IPS-18a (cell line): ENCODE measurements around the gene PCDH18.
"Not testable (repeated sequence)": the region's sequence is repeated elsewhere in the genome, so short reads cannot be mapped to it uniquely, and the experiment has no call there.

Experiments
- H3K27ac ChIP-seq: one replicate; pipeline ENCODE4 v1.5.1; 2013; ENCODE audit warnings: low read length
- H3K27me3 ChIP-seq: one replicate; pipeline ENCODE4 v1.6.1; 2013; ENCODE audit warnings: mild to moderate bottlenecking, low read length; ENCODE audit not compliant: control insufficient read depth, insufficient read depth
- H3K36me3 ChIP-seq: one replicate; pipeline ENCODE4 v1.6.1; 2013; ENCODE audit warnings: low read depth, low read length; ENCODE audit not compliant: control insufficient read depth
- H3K4me1 ChIP-seq: one replicate; pipeline ENCODE4 v1.6.1; 2013; ENCODE audit warnings: low read depth, low read length; ENCODE audit not compliant: control insufficient read depth
- H3K4me3 ChIP-seq: one replicate; pipeline ENCODE4 v1.5.1; 2013; ENCODE audit warnings: low read length
- H3K9ac ChIP-seq: one replicate; pipeline ENCODE4 v1.6.1; 2013; ENCODE audit warnings: mild to moderate bottlenecking, low read length, moderate library complexity
- H3K9me3 ChIP-seq: one replicate; pipeline ENCODE4 v1.6.1; 2013; ENCODE audit warnings: low read depth, low read length; ENCODE audit not compliant: control insufficient read depth

Gene PCDH18

DNA sequence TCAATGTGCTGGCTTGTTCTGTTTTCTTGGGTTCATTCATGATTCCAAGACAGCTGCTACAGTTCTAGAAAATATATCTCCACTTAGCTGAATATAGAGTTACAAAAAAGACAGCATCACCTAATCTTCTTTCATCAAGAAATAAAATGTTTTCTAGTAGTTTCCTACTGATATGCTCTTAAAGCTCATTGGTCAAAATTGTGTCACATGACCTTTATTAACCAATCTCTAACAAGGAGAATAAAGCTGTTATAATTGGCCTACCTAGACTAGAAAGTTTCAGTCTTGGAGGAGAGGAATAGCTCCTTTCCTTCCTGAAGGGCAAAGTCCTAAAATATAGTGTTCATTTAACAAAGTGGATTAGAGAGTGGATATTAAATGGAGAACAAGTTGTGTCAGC is 8.1 kb upstream of the PCDH18 start:
- Histone ChIP-seq H3K4me3 (no peak overlapping the region), H3K27ac (no peak overlapping the region), H3K9me3 (no peaks in the 10 kb centered on the region), H3K4me1 (peaks cover 73% of the 10 kb centered on the region), H3K9ac (no peak overlapping the region), H3K36me3 (no peaks in the 10 kb centered on the region), H3K27me3 (no peaks in the 10 kb centered on the region)

DNA sequence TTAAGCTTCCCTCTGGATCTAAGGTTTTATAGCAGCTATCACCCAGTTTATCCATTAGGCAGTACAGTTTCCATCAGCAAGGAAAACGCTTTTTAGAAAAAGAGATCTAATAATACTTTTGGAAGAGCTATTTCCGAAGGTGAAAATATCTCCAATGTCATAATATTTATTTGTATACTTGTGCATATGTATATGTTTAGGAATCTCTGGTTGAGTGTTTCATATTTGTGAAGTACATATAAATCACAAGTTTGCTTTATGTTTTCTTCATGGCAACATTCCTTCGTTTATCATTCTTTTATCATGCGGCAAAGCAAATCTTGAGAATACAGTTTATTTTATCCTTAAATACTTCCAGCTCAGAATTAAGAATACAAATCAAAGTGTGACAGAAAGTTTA is 6.2 kb upstream of the PCDH18 start:
- Histone ChIP-seq H3K36me3 (no peaks in the 10 kb centered on the region), H3K9me3 (no peaks in the 10 kb centered on the region), H3K9ac (no peak overlapping the region), H3K4me1 (peaks cover 76% of the 10 kb centered on the region), H3K27ac (no peak overlapping the region), H3K4me3 (no peak overlapping the region), H3K27me3 (no peaks in the 10 kb centered on the region)

DNA sequence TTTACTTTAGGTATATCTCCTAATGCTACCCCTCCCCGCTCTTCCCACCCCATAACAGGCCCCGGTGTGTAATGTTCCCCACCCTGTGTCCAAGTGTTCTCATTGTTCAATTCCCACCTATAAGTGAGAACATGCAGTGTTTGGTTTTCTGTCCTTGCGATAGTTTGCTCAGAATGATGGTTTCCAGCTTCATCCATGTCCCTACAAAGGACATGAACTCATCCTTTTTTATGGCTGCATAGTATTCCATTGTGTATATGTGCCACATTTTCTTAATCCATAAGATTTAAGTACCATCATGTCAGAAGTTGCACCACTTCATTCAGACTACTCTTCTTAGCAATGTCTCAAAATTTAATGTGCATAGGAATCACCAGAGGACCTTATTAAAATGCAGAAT is 5.5 kb upstream of the PCDH18 start:
- not testable (repeated sequence) for H3K36me3 ChIP-seq, H3K4me3 ChIP-seq, H3K9ac ChIP-seq, H3K27ac ChIP-seq, H3K9me3 ChIP-seq, H3K27me3 ChIP-seq
- peaks cover 77% of the 10 kb centered on the region for H3K4me1 ChIP-seq

DNA sequence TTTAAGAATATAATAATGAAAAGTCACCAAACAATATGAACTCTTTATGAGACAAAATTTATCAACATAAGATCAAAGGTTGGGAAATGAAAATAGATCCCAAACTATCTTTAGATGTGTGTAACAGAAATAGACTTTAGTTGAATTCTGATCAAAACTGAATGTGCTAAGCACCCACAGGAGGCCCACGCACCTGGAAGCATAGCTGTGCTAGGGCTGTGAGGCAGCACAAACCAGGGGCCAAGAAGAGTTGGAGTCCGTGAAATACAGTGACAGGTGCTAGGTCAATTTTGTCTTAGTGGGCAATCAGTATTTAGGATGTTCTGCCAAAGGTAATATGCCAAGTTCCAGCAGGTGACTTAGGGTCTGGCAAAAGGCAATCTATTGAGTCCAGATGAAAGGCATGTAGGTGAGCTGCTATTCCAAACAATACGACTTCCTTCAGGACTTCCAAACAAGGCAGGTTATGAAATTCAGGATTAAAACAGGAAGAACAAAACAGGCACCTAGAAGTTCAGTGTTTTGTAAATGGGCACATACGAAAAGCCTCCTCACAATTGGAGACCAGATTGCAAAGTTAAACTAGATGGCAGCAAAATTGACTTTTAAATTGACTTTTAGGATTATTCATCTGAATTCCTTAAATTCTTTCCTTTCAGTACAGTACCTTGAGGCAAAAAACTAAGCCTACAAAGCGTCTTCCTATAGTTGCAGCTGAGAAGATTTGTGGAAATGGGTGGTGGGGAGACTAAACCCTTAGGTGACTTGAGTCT is 4.7 kb upstream of the PCDH18 start:
- Histone ChIP-seq H3K27ac (no peak overlapping the region), H3K4me3 (no peak overlapping the region), H3K36me3 (no peaks in the 10 kb centered on the region), H3K4me1 (peaks cover 71% of the 10 kb centered on the region), H3K9me3 (no peaks in the 10 kb centered on the region), H3K27me3 (no peaks in the 10 kb centered on the region), H3K9ac (no peak overlapping the region)

DNA sequence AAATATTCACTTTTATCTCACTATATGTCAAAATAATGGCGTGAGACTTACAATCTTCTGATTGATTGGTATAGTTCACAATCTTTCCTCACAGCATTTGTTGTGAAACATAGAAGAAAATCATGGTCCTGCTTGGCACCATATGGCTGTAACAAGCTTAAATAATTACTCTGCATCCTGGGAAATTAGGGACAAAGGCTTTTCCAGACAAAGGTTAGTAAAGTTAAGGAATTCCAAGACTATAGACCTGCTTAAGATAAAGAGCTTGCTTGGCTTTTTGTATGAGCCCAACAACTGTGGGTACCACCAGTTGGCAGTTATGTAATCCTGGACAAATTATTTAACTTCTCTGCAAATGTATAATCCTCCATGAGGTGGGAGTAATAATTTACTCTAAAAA is 3.4 kb upstream of the PCDH18 start:
- no peak overlapping the region for H3K27ac ChIP-seq
- no peaks in the 10 kb centered on the region for H3K27me3 ChIP-seq

DNA sequence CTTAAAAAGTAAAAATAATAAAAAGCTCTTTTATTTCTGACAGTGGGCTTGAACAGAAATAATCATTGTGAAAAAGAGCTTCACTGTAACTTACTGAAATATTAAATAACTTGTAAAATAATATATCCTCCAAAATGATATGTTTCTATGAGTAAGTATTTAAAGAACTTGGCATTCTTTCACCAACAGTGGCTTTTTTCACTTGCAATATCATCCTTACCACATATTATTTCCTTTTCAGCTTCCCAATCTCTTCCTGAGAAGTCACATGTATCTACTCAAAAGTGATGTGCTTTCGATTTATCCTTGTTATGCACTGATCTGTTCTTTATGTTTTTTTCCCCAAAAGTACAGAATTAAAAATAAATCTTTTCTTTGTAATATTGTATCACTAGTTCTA is 2.2 kb upstream of the PCDH18 start:
- Histone ChIP-seq H3K36me3 (peaks cover 14% of the 10 kb centered on the region), H3K9ac (no peak overlapping the region), H3K9me3 (no peaks in the 10 kb centered on the region), H3K4me1 (peaks cover 65% of the 10 kb centered on the region), H3K27ac (no peak overlapping the region), H3K4me3 (no peak overlapping the region), H3K27me3 (no peaks in the 10 kb centered on the region)

More for the DNA sequence above, 3.4 kb upstream of the PCDH18 start:
- H3K9me3 ChIP-seq = no peaks in the 10 kb centered on the region
- H3K4me3 ChIP-seq = no peak overlapping the region
- H3K9ac ChIP-seq = no peak overlapping the region
- peaks cover 58% of the 10 kb centered on the region for H3K4me1 ChIP-seq
- H3K36me3 ChIP-seq = peaks cover 2% of the 10 kb centered on the region

DNA sequence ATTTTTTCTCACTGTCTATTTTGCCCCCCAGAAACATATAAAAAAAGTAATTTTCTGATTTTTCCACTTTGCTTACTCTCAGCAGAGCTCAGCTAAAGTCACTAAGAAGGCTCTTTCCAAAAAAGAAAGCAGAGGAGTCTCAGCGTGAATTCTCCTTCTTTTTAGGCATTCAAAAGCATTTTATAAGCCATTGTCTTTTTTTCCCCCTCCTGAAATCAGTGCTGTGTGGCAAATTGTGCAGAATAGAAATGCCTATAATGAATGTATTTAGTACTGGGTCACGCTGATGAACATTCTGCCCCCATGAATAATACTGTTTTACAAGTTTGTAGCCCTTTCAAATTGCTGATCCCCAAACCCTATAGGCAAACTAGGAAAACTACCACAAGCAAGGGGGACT is 1.6 kb upstream of the PCDH18 start:
- Histone ChIP-seq H3K9ac (no peak overlapping the region), H3K9me3 (no peaks in the 10 kb centered on the region), H3K27ac (no peak overlapping the region), H3K4me3 (peak overlapping the region; percentile 96), H3K4me1 (peaks cover 65% of the 10 kb centered on the region), H3K36me3 (peaks cover 21% of the 10 kb centered on the region), H3K27me3 (no peaks in the 10 kb centered on the region)

DNA sequence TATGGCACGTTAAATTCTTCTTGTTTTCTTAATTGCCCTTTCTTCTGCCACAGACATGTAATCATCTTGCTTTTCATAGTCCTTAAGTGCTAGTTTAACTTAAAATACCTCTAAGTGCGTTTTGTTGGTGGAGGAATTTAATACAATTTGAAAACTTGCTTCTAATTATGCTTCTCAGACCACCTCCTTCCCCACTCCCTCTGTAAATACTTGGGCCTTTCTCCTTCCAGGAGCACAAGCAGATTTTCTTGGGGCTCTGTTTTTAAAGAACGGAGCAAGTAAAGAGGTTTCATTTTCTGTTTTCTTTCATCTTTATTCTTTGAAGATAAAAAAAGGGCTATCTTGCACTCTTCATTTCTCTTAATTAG is 559 bp upstream of the PCDH18 start:
- peak overlapping the region; percentile 91 for H3K27ac ChIP-seq
- H3K27me3 ChIP-seq = no peaks in the 10 kb centered on the region
- H3K9me3 ChIP-seq = no peaks in the 10 kb centered on the region
- H3K4me1 ChIP-seq = peaks cover 62% of the 10 kb centered on the region
- H3K4me3 ChIP-seq = peak overlapping the region; percentile 96
- H3K9ac ChIP-seq = peak overlapping the region; percentile 72
- H3K36me3 ChIP-seq = peaks cover 31% of the 10 kb centered on the region

DNA sequence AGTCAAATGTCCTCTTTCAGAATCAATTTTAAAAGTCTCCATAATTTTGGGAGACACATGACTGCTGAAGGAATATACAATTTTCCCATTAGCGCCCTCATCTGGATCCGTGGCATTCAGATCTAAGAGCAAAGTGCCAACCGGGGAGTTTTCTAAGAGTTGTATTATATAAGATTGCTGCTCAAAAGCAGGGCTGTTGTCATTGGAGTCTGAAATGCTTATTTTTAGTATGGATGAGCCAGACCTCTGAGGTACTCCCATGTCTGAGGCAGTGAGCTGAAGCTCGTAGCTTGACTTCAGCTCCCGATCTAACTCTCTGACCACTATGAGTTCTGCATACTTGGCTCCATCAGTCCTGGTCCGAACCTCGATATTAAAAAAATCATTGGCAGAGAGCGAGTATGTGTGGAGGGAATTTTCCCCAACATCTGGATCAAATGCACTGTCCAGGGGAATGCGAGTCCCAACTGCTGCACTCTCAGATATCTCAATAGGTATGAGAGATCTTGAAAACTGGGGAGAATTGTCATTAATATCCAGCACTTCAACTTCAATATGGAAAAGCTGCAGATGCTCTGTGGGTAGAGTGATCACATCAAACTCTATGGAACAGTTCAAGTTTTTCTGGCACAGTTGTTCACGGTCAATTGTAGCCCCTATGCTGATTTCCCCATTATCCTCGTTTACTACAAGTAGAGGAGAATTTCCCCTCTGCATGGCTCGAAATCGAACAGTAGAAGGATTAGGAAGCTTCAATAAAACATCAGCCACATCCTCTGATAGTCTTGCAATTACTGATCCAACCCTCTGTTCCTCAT is 917 bp downstream of the PCDH18 start:
- H3K4me1 ChIP-seq = peaks cover 56% of the 10 kb centered on the region
- no peaks in the 10 kb centered on the region for H3K9me3 ChIP-seq
- H3K9ac ChIP-seq = peak overlapping the region; percentile 81
- no peaks in the 10 kb centered on the region for H3K27me3 ChIP-seq
- H3K27ac ChIP-seq = peak overlapping the region; percentile 37
- H3K36me3 ChIP-seq = peaks cover 46% of the 10 kb centered on the region
- H3K4me3 ChIP-seq = peak overlapping the region; percentile 96

DNA sequence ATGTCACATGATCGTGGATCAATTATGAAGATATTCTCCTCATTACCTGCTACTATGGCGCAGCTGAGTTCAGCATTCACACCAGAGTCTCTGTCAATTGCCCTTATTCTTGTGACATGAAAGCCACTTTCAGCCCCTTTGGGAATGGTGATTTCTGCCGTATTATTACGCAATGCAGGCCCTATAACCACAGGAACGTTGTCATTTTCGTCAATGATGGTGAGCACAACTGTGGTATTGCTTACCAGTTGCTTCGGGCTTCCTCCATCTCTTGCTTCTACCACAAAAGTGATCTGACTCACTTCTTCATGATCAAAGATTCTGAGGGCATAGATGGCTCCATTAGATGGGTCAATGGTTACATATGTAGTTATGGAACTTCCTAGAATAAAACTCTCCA is 2.1 kb downstream of the PCDH18 start:
- Histone ChIP-seq H3K9me3 (no peaks in the 10 kb centered on the region), H3K9ac (no peak overlapping the region), H3K4me3 (peak overlapping the region; percentile 96), H3K27ac (no peak overlapping the region), H3K36me3 (peaks cover 54% of the 10 kb centered on the region), H3K27me3 (no peaks in the 10 kb centered on the region), H3K4me1 (peaks cover 44% of the 10 kb centered on the region)

DNA sequence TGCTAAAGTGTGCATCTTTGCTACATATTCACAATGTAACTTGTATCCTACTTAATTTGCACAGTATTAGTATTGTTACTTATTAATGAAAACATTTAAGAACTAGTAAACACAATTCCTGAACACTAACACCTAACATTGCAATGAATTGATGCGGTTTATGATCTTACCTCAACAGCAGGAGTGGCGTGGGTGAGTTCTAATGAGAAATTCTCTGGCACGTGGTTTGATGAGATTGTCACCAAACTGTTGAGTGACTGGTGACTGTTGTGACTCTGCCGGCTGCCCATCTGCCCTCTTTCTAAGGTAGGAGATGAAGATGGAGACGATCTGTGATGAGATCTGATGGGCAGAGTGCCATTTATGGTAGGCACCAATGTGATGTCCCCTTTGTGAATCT is 2.9 kb downstream of the PCDH18 start:
- Histone ChIP-seq H3K4me1 (peaks cover 37% of the 10 kb centered on the region), H3K27ac (no peak overlapping the region), H3K27me3 (no peaks in the 10 kb centered on the region), H3K9ac (peak overlapping the region; percentile 43), H3K36me3 (peaks cover 61% of the 10 kb centered on the region), H3K9me3 (no peaks in the 10 kb centered on the region), H3K4me3 (peak overlapping the region; percentile 96)

DNA sequence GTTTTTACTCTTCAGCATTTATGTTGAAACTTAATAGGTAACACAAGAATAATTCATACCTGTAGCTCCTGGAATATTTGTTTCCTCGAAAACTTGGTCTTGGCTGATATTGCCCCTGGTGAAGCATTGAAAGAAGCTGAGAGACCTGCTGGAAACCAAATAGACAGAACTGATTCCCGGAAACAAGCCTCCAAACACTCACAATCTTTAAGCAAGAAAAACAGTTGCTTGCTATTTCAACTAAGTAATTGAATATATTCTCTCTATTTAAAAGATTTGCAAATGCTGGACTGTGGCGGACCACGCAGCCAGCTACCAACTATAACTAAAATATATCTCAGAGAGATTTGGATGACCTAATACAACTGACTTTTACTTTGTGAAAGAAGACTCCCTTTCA is 3.6 kb downstream of the PCDH18 start:
- H3K36me3 ChIP-seq = peaks cover 68% of the 10 kb centered on the region
- peak overlapping the region; percentile 96 for H3K4me3 ChIP-seq
- H3K9me3 ChIP-seq = no peaks in the 10 kb centered on the region
- H3K4me1 ChIP-seq = peaks cover 29% of the 10 kb centered on the region
- H3K27me3 ChIP-seq = no peaks in the 10 kb centered on the region
- H3K9ac ChIP-seq = peak overlapping the region; percentile 43
- H3K27ac ChIP-seq = no peak overlapping the region
